Astrocyte (in vitro differentiated cells and primary cell): ENCODE measurements around the gene MRPL53. TPM values are rescaled to one million over a fixed set of nuclear protein-coding genes. Genes with fewer than 3 reads are reported as not detected.
A peak's percentile ranks its signal among the peaks of the same experiment; 100 is the strongest.
"Not testable (repeated sequence)": the region's sequence is repeated elsewhere in the genome, so short reads cannot be mapped to it uniquely, and the experiment has no call there.

ENCODE experiments used
- DNase-seq: peaks from one replicate; pipeline ENCODE4 v3.0.0-alpha.2; 2010; ENCODE audit warnings: low read depth
- FAIRE-seq: peaks from 2 replicates; lab custom pipeline; 2011; peaks lifted over from hg19 to GRCh38; lab: Jason Lieb, UNC
- H2AFZ ChIP-seq: 2 replicates; pipeline ENCODE4 v1.6.0; 2012; ENCODE audit warnings: low read depth, low read length, inconsistent platforms
- H3K27ac ChIP-seq: 2 replicates; pipeline ENCODE4 v1.5.1; 2011; ENCODE audit warnings: low read depth, low read length, inconsistent platforms
- H3K27me3 ChIP-seq: 2 replicates; pipeline ENCODE4 v1.6.0; 2011; ENCODE audit warnings: low read length, inconsistent platforms; ENCODE audit not compliant: insufficient read depth
- H3K36me3 ChIP-seq: 2 replicates; pipeline ENCODE4 v1.5.1; 2011; ENCODE audit warnings: low read length, inconsistent platforms; ENCODE audit not compliant: insufficient read depth
- H3K4me1 ChIP-seq: 2 replicates; pipeline ENCODE4 v1.5.1; 2011; ENCODE audit warnings: low read length, inconsistent platforms; ENCODE audit not compliant: insufficient read depth
- H3K4me2 ChIP-seq: 2 replicates; pipeline ENCODE4 v1.6.0; 2012; ENCODE audit warnings: low read length, inconsistent platforms
- H3K4me3 ChIP-seq: 2 replicates; pipeline ENCODE4 v1.5.1; 2011; ENCODE audit warnings: low read depth, mild to moderate bottlenecking, low read length, inconsistent platforms; ENCODE audit not compliant: insufficient read depth
- H3K79me2 ChIP-seq: 2 replicates; pipeline ENCODE4 v1.6.0; 2012; ENCODE audit warnings: mild to moderate bottlenecking, low read length, inconsistent platforms; ENCODE audit not compliant: insufficient read depth
- H3K9ac ChIP-seq: 2 replicates; pipeline ENCODE4 v1.6.0; 2012; ENCODE audit warnings: mild to moderate bottlenecking, low read length, inconsistent platforms
- H3K9me3 ChIP-seq: 2 replicates; pipeline ENCODE4 v1.5.1; 2012; ENCODE audit warnings: low read depth, mild to moderate bottlenecking, low read length, inconsistent platforms; ENCODE audit not compliant: insufficient read depth
- H4K20me1 ChIP-seq: 2 replicates; pipeline ENCODE4 v1.6.0; 2012; ENCODE audit warnings: low read length, inconsistent platforms; ENCODE audit not compliant: insufficient read depth
- H3K27ac Mint-ChIP-seq: one replicate; pipeline ENCODE4 v1.8.0; 2021; ENCODE audit warnings: mild to moderate bottlenecking, mixed read lengths; ENCODE audit not compliant: unreplicated experiment
- H3K27me3 Mint-ChIP-seq: one replicate; pipeline ENCODE4 v1.8.0; 2021; ENCODE audit warnings: low read depth, mixed read lengths; ENCODE audit not compliant: unreplicated experiment
- H3K36me3 Mint-ChIP-seq: one replicate; pipeline ENCODE4 v1.8.0; 2021; ENCODE audit warnings: low read depth, mixed read lengths; ENCODE audit not compliant: unreplicated experiment
- H3K4me1 Mint-ChIP-seq: one replicate; pipeline ENCODE4 v1.8.0; 2021; ENCODE audit warnings: low read depth, mixed read lengths; ENCODE audit not compliant: unreplicated experiment
- H3K4me3 Mint-ChIP-seq: one replicate; pipeline ENCODE4 v1.8.0; 2021; ENCODE audit warnings: mild to moderate bottlenecking, moderate library complexity, mixed read lengths; ENCODE audit not compliant: unreplicated experiment
- H3K9me3 Mint-ChIP-seq: one replicate; pipeline ENCODE4 v1.8.0; 2021; ENCODE audit warnings: mild to moderate bottlenecking, mixed read lengths; ENCODE audit not compliant: unreplicated experiment
- CTCF ChIP-seq: IDR thresholded peaks from 2 replicates; pipeline ENCODE4 v1.5.1; 2011; ENCODE audit warnings: low read depth, mild to moderate bottlenecking, inconsistent platforms, low read length, moderate library complexity; ENCODE audit not compliant: insufficient read depth
- EZH2 ChIP-seq: IDR thresholded peaks from 2 replicates; pipeline ENCODE4 v1.6.1; 2012; ENCODE audit warnings: mild to moderate bottlenecking, low read length, inconsistent platforms; ENCODE audit not compliant: insufficient read depth
- total RNA-seq: library from RNA; stranded (reverse); gene quantifications from 2 replicates; pipeline ENCODE4 v1.2.1, GENCODE V29; 2021

The MRPL53 gene
- total RNA-seq, 1 donor from 2014 or later, result 50.6 TPM

GRCh38 chr2:74489906-74490305 lies 17.4 kb upstream of the MRPL53 start:
- Histone ChIP-seq H3K79me2 (no peaks in the 10 kb centered on the region), H2AFZ (no peak overlapping the region), H3K4me3 (no peak overlapping the region), H3K27me3 (no peaks in the 10 kb centered on the region), H3K9ac (no peak overlapping the region), H3K36me3 (peaks cover 6% of the 10 kb centered on the region), H4K20me1 (peaks cover 7% of the 10 kb centered on the region), H3K27ac (no peak overlapping the region), H3K4me2 (no peak overlapping the region), H3K9me3 (no peaks in the 10 kb centered on the region), H3K4me1 (peaks cover 4% of the 10 kb centered on the region)
- no peak for FAIRE-seq
- DNase-seq, result no peak
- Mint-ChIP-seq H3K27me3 (no peaks in the 10 kb centered on the region), H3K4me3 (no peak overlapping the region), H3K27ac (no peak overlapping the region), H3K4me1 (peaks cover 9% of the 10 kb centered on the region), H3K36me3 (peaks cover 35% of the 10 kb centered on the region), H3K9me3 (no peaks in the 10 kb centered on the region)
- TF ChIP-seq CTCF (no peak), EZH2 (no peak)

- Mint-ChIP-seq H3K9me3 (no peaks in the 10 kb centered on the region), H3K36me3 (peaks cover 36% of the 10 kb centered on the region), H3K27me3 (no peaks in the 10 kb centered on the region), H3K27ac (peak overlapping the region; percentile 27), H3K4me1 (peaks cover 9% of the 10 kb centered on the region), H3K4me3 (peak overlapping the region; percentile 68)
- Histone ChIP-seq H3K4me3 (no peak overlapping the region), H3K4me1 (peaks cover 4% of the 10 kb centered on the region), H3K9ac (no peak overlapping the region), H3K79me2 (no peaks in the 10 kb centered on the region), H4K20me1 (peaks cover 7% of the 10 kb centered on the region), H3K9me3 (no peaks in the 10 kb centered on the region), H3K27ac (no peak overlapping the region), H3K27me3 (no peaks in the 10 kb centered on the region), H3K4me2 (no peak overlapping the region), H2AFZ (no peak overlapping the region), H3K36me3 (peaks cover 6% of the 10 kb centered on the region)
- DNase-seq (no peak), FAIRE-seq (no peak)
- TF ChIP-seq CTCF, result no peak
- no peak for TF ChIP-seq EZH2
These were observed 16.4 kb upstream of the MRPL53 start for GRCh38 chr2:74488643-74489481.

- Histone ChIP-seq H3K9ac (no peak overlapping the region), H3K9me3 (no peaks in the 10 kb centered on the region), H3K79me2 (peaks cover 20% of the 10 kb centered on the region), H3K27me3 (no peaks in the 10 kb centered on the region), H3K4me1 (peaks cover 8% of the 10 kb centered on the region), H3K36me3 (peaks cover 5% of the 10 kb centered on the region), H4K20me1 (peaks cover 13% of the 10 kb centered on the region), H3K27ac (no peak overlapping the region), H3K4me2 (no peak overlapping the region), H3K4me3 (no peak overlapping the region), H2AFZ (no peak overlapping the region)
- no peaks in the 10 kb centered on the region for H3K27me3 Mint-ChIP-seq
- peaks cover 18% of the 10 kb centered on the region for H3K36me3 Mint-ChIP-seq
- H3K27ac Mint-ChIP-seq, result no peak overlapping the region
- no peak for DNase-seq
- TF ChIP-seq CTCF (no peak), EZH2 (no peak)
- H3K9me3 Mint-ChIP-seq, result no peaks in the 10 kb centered on the region
- peak overlapping the region; percentile 21 for H3K4me3 Mint-ChIP-seq
- peaks cover 8% of the 10 kb centered on the region for H3K4me1 Mint-ChIP-seq
- FAIRE-seq, result no peak
These were observed 13.7 kb upstream of the MRPL53 start for GRCh38 chr2:74486141-74486540.

GRCh38 chr2:74483675-74484164 lies 11.2 kb upstream of the MRPL53 start:
- H3K27me3 ChIP-seq, H3K9me3 Mint-ChIP-seq, H3K9me3 ChIP-seq, H3K27me3 Mint-ChIP-seq, H3K36me3 ChIP-seq, DNase-seq, H3K27ac ChIP-seq, H3K36me3 Mint-ChIP-seq, FAIRE-seq, H3K4me1 Mint-ChIP-seq: not testable (repeated sequence)
- H3K4me3 ChIP-seq, result peak overlapping the region; percentile 97
- peak overlapping the region; percentile 95 for H2AFZ ChIP-seq
- peak overlapping the region; percentile 88 for H3K9ac ChIP-seq
- peak overlapping the region; percentile 98 for H3K4me3 Mint-ChIP-seq
- H3K27ac Mint-ChIP-seq, result peak overlapping the region; percentile 89
- peaks cover 13% of the 10 kb centered on the region for H4K20me1 ChIP-seq
- peak overlapping the region; percentile 97 for H3K4me2 ChIP-seq
- H3K4me1 ChIP-seq, result peaks cover 15% of the 10 kb centered on the region
- H3K79me2 ChIP-seq, result peaks cover 37% of the 10 kb centered on the region
